Osteoblast (primary cell): ENCODE measurements around the gene ZNF385D. TPM values are rescaled to one million over a fixed set of nuclear protein-coding genes. Genes with fewer than 3 reads are reported as not detected.

Experiments used
- DNase-seq: peaks from one replicate; pipeline ENCODE4 v3.0.0; 2011; ENCODE audit warnings: low spot score, mixed read lengths; ENCODE audit not compliant: insufficient read length; ENCODE audit errors: missing footprints
- H2AFZ ChIP-seq: 2 replicates; pipeline ENCODE4 v1.6.0; 2011; ENCODE audit warnings: mild to moderate bottlenecking, low read length
- H3K27ac ChIP-seq: 2 replicates; pipeline ENCODE4 v1.5.1; 2011; ENCODE audit warnings: mild to moderate bottlenecking, low read depth, low read length, moderate library complexity
- H3K27me3 ChIP-seq: 2 replicates; pipeline ENCODE4 v1.6.0; 2012; ENCODE audit warnings: mild to moderate bottlenecking, control low read depth, inconsistent platforms, low read length, moderate library complexity; ENCODE audit not compliant: insufficient read depth
- H3K36me3 ChIP-seq: 2 replicates; pipeline ENCODE4 v1.5.1; 2011; ENCODE audit warnings: mild to moderate bottlenecking, low read length, control low read depth, moderate library complexity; ENCODE audit not compliant: insufficient read depth
- H3K4me1 ChIP-seq: 2 replicates; pipeline ENCODE4 v1.5.1; 2011; ENCODE audit warnings: mild to moderate bottlenecking, low read length, control low read depth, moderate library complexity; ENCODE audit not compliant: insufficient read depth
- H3K4me2 ChIP-seq: 2 replicates; pipeline ENCODE4 v1.6.0; 2011; ENCODE audit warnings: mild to moderate bottlenecking, low read length; ENCODE audit not compliant: insufficient read depth
- H3K4me3 ChIP-seq: fragments of 200-600 bp; sonication (generic); 3 replicates; pipeline ENCODE4 v1.5.1; 2012; ENCODE audit warnings: mild to moderate bottlenecking, low read length, inconsistent platforms; ENCODE audit not compliant: insufficient read depth
- H3K79me2 ChIP-seq: 2 replicates; pipeline ENCODE4 v1.6.0; 2012; ENCODE audit warnings: mild to moderate bottlenecking, low read length, control low read depth, inconsistent platforms; ENCODE audit not compliant: insufficient read depth
- H3K9me3 ChIP-seq: 2 replicates; pipeline ENCODE4 v1.5.1; 2011; ENCODE audit warnings: low read depth, low read length, control low read depth
- H4K20me1 ChIP-seq: 2 replicates; pipeline ENCODE4 v1.6.0; 2012; ENCODE audit warnings: mild to moderate bottlenecking, low read length, control low read depth; ENCODE audit not compliant: insufficient read depth
- total RNA-seq: library from RNA; depleted of rRNA; stranded (reverse); fragments of >200 nt; gene quantifications from 2 replicates; pipeline ENCODE4 v1.2.3, GENCODE V29; 2012
- TF ChIP-seq, protein P1 (sequence below): IDR thresholded peaks from 2 replicates; pipeline ENCODE4 v1.5.1; 2011; ENCODE audit warnings: mild to moderate bottlenecking, low read depth, low read length, moderate library complexity; ENCODE audit errors: extremely low read depth

Gene ZNF385D
- total RNA-seq, 1 donor, result 2.5 TPM

GRCh38 chr3:21551019-21551418 lies 200.0 kb downstream of the ZNF385D start:
- no peaks in the 10 kb centered on the region for H3K9me3 ChIP-seq
- no peak overlapping the region for H3K4me3 ChIP-seq
- no peak overlapping the region for H2AFZ ChIP-seq
- H3K36me3 ChIP-seq, result no peaks in the 10 kb centered on the region
- no peak for DNase-seq
- H3K79me2 ChIP-seq, result no peaks in the 10 kb centered on the region
- no peaks in the 10 kb centered on the region for H4K20me1 ChIP-seq
- TF ChIP-seq, protein P1, sequence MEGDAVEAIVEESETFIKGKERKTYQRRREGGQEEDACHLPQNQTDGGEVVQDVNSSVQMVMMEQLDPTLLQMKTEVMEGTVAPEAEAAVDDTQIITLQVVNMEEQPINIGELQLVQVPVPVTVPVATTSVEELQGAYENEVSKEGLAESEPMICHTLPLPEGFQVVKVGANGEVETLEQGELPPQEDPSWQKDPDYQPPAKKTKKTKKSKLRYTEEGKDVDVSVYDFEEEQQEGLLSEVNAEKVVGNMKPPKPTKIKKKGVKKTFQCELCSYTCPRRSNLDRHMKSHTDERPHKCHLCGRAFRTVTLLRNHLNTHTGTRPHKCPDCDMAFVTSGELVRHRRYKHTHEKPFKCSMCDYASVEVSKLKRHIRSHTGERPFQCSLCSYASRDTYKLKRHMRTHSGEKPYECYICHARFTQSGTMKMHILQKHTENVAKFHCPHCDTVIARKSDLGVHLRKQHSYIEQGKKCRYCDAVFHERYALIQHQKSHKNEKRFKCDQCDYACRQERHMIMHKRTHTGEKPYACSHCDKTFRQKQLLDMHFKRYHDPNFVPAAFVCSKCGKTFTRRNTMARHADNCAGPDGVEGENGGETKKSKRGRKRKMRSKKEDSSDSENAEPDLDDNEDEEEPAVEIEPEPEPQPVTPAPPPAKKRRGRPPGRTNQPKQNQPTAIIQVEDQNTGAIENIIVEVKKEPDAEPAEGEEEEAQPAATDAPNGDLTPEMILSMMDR, result no peak
- H3K4me1 ChIP-seq, result no peaks in the 10 kb centered on the region
- H3K4me2 ChIP-seq, result no peak overlapping the region
- no peak overlapping the region for H3K27ac ChIP-seq
- no peaks in the 10 kb centered on the region for H3K27me3 ChIP-seq

- no peaks in the 10 kb centered on the region for H4K20me1 ChIP-seq
- H3K79me2 ChIP-seq, result no peaks in the 10 kb centered on the region
- H3K4me3 ChIP-seq, result no peak overlapping the region
- no peak overlapping the region for H2AFZ ChIP-seq
- H3K27me3 ChIP-seq, result no peaks in the 10 kb centered on the region
- H3K36me3 ChIP-seq, result no peaks in the 10 kb centered on the region
- no peaks in the 10 kb centered on the region for H3K4me1 ChIP-seq
- DNase-seq, result no peak
- no peak overlapping the region for H3K4me2 ChIP-seq
- TF ChIP-seq, protein P1, result no peak
- H3K9me3 ChIP-seq, result peaks cover 2% of the 10 kb centered on the region
- no peak overlapping the region for H3K27ac ChIP-seq
Measured at GRCh38 chr3:21544076-21544462, 206.9 kb downstream of the ZNF385D start.

DNA sequence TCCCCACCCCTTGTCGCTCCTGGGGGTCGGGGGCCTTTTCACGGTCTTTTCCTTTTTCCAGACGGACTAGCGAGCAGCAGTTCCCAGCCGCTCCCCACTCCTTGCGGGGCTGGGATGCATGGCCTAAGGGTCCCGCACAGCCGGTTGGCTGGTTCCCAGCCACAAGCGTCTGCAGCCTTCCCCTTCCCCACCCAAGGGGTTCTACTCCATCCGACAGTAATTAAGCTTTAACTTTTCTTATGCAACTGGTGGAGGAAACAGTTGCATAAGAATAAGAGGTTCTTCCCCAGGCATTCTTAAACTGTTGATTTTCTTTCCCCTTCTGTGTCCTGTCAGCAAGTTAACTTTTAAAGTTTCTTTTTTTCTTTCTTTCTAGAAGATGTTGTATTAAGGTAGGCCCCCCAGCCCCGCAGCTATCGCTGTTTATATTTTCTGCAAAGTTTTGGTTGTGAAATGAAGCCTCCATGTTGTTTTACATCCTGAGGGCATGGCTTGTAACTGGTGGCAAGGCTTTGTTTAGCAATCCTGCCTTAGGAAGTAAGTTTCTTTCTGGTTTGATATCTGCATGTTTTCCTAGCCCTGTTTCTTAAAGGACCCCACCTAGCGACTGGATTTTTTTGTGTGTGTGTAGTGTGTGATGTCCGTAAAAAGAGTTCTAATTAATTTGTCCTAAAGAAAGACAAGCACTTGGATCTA lies 207.5 kb downstream of the ZNF385D start:
- Histone ChIP-seq H3K4me3 (no peak overlapping the region), H3K27me3 (no peaks in the 10 kb centered on the region), H3K36me3 (no peaks in the 10 kb centered on the region), H3K9me3 (peaks cover 2% of the 10 kb centered on the region), H3K27ac (no peak overlapping the region), H3K4me1 (no peaks in the 10 kb centered on the region), H3K4me2 (no peak overlapping the region), H3K79me2 (no peaks in the 10 kb centered on the region), H2AFZ (no peak overlapping the region), H4K20me1 (no peaks in the 10 kb centered on the region)
- no peak for DNase-seq
- TF ChIP-seq, protein P1, result no peak

DNA sequence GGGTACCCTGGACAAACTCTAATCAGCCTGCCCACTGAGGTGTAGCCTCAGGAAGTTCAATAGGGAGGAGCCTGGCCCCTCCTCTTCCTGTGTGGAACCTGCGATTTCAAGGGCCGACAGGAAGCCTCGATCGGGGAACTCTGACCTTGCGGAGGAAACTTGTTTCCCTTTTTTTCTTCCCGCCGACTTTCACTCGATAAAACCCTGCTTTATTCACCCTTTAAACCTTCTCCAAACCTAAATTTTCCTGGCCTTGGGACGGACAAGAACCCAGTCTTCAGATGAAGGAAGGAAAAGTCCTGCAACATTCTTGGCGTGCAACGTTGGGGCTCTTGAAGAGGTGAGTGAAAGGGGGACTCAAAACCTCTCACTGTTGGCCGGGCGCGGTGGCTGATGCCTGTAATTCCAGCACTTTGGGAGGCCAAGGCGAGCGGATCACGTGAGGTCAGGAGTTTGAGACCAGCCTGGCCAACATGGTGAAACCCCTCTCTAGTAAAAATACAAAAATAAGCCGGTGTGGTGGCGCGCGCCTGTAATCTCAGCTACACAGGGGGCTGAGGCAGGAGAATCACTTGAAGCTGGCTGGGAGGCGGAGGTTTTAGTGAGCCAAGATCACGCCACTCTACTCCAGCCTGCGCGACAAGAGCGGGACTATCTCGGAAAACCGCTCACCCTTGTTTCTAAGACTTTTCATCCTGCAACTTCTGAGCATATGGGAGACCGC lies 208.2 kb downstream of the ZNF385D start:
- no peak overlapping the region for H3K4me3 ChIP-seq
- H3K27ac ChIP-seq, result no peak overlapping the region
- H3K4me1 ChIP-seq, result no peaks in the 10 kb centered on the region
- TF ChIP-seq, protein P1, result no peak
- no peak overlapping the region for H3K4me2 ChIP-seq
- H3K27me3 ChIP-seq, result no peaks in the 10 kb centered on the region
- no peaks in the 10 kb centered on the region for H4K20me1 ChIP-seq
- peaks cover 2% of the 10 kb centered on the region for H3K9me3 ChIP-seq
- H3K79me2 ChIP-seq, result no peaks in the 10 kb centered on the region
- no peaks in the 10 kb centered on the region for H3K36me3 ChIP-seq
- no peak overlapping the region for H2AFZ ChIP-seq
- DNase-seq, result no peak
